GM12864 (cell line): ENCODE results near the gene KANK4.
"Not testable (repeated sequence)": the region's sequence is repeated elsewhere in the genome, so short reads cannot be mapped to it uniquely, and the experiment has no call there.

Source experiments
- DNase-seq: peaks from one replicate; pipeline ENCODE4 v3.0.0-alpha.2; 2011; ENCODE audit warnings: low read depth
- H3K4me3 ChIP-seq: 2 replicates; pipeline ENCODE4 v1.5.1; 2011; ENCODE audit warnings: mild to moderate bottlenecking, low read depth, low read length, control low read depth
- TF ChIP-seq, protein P1 (sequence below): IDR thresholded peaks from 2 replicates; pipeline ENCODE4 v1.5.1; 2011; ENCODE audit warnings: low read depth, mild to moderate bottlenecking, moderate library complexity, low read length, control low read depth, inconsistent platforms; ENCODE audit errors: missing control alignments

The KANK4 gene

DNA sequence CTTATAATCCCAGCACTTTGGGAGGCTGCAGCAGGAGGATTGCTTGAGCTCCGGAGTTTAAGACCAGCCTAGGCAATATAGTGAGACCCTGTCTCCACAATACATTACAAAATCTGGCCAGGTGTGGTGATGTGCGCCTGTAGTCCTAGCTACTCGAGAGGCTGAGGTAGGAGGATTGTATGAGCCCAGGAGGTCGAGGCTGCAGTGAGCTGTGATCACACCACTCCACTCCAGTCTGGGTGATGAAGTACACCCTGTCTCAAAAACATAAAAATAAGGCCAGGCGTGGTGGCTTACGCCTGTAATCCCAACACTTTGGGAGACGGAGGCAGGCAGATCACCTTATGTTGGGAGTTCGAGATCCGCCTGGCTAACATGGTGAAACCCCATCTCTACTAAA is 96.9 kb downstream of the KANK4 start:
- no peak for DNase-seq
- no peak overlapping the region for H3K4me3 ChIP-seq
- TF ChIP-seq, protein P1, sequence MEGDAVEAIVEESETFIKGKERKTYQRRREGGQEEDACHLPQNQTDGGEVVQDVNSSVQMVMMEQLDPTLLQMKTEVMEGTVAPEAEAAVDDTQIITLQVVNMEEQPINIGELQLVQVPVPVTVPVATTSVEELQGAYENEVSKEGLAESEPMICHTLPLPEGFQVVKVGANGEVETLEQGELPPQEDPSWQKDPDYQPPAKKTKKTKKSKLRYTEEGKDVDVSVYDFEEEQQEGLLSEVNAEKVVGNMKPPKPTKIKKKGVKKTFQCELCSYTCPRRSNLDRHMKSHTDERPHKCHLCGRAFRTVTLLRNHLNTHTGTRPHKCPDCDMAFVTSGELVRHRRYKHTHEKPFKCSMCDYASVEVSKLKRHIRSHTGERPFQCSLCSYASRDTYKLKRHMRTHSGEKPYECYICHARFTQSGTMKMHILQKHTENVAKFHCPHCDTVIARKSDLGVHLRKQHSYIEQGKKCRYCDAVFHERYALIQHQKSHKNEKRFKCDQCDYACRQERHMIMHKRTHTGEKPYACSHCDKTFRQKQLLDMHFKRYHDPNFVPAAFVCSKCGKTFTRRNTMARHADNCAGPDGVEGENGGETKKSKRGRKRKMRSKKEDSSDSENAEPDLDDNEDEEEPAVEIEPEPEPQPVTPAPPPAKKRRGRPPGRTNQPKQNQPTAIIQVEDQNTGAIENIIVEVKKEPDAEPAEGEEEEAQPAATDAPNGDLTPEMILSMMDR: no peak

GRCh38 chr1:62221171-62221570 is 98.1 kb downstream of the KANK4 start:
- TF ChIP-seq, protein P1: no peak
- H3K4me3 ChIP-seq: no peak overlapping the region
- DNase-seq: no peak

GRCh38 chr1:62220456-62220855 is 98.8 kb downstream of the KANK4 start:
- H3K4me3 ChIP-seq, DNase-seq: not testable (repeated sequence)

- DNase-seq: no peak
- TF ChIP-seq, protein P1: no peak
- no peak overlapping the region for H3K4me3 ChIP-seq
These were observed 100.6 kb downstream of the KANK4 start for GRCh38 chr1:62218604-62219003.

- H3K4me3 ChIP-seq: no peak overlapping the region
- TF ChIP-seq, protein P1: no peak
- DNase-seq: no peak
These were observed 105.9 kb downstream of the KANK4 start for GRCh38 chr1:62213075-62213914.

GRCh38 chr1:62212411-62212810 is 106.8 kb downstream of the KANK4 start:
- H3K4me3 ChIP-seq: no peak overlapping the region
- DNase-seq: no peak
- TF ChIP-seq, protein P1: no peak

DNA sequence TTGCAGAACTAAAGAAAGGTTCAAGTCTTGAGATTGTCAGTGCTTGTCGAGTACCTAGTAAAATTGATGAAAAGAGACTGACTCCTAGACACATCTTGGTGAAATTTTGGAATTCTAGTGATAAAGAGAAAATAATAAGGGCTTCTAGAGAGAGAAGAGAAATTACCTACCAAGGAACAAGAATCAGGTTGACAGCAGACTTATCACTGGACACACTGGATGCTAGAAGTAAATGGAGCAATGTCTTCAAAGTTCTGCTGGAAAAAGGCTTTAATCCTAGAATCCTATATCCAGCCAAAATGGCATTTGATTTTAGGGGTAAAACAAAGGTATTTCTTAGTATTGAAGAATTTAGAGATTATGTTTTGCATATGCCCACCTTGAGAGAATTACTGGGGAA is 108.3 kb downstream of the KANK4 start:
- TF ChIP-seq, protein P1: no peak
- DNase-seq: no peak
- H3K4me3 ChIP-seq: no peak overlapping the region
